ENCODE results near the gene KCNH2. TPM values are rescaled to one million over a fixed set of nuclear protein-coding genes. Genes with fewer than 3 reads are reported as not detected.

Gene KCNH2
- total and polyA plus RNA-seq, 2 of the 8 experiments (the other 6 are each of a cell fraction or from before 2014, with no cell fraction given), result 8.0 to 15.0 TPM

DNA sequence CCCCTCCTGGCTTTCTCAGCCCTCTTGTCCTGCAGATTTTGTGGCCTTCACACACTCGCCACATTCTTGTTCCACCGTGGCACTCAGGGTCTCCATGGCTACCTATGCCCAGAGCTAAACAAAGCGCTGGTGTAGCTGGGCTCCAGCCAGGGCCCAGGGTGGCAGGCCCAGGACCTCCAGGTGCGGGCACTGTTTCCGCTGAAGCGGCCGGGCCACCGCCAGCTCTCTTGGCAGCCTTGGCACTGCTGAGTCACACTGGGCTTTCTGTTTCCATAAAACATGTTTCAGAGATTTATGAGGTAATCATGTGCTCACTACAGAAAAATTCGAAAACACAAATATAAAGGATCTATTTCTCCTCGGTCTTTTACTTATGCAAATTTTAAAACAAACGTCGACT lies 74.5 kb downstream of the KCNH2 start (continued):
- TF ChIP-seq, protein P1, sequence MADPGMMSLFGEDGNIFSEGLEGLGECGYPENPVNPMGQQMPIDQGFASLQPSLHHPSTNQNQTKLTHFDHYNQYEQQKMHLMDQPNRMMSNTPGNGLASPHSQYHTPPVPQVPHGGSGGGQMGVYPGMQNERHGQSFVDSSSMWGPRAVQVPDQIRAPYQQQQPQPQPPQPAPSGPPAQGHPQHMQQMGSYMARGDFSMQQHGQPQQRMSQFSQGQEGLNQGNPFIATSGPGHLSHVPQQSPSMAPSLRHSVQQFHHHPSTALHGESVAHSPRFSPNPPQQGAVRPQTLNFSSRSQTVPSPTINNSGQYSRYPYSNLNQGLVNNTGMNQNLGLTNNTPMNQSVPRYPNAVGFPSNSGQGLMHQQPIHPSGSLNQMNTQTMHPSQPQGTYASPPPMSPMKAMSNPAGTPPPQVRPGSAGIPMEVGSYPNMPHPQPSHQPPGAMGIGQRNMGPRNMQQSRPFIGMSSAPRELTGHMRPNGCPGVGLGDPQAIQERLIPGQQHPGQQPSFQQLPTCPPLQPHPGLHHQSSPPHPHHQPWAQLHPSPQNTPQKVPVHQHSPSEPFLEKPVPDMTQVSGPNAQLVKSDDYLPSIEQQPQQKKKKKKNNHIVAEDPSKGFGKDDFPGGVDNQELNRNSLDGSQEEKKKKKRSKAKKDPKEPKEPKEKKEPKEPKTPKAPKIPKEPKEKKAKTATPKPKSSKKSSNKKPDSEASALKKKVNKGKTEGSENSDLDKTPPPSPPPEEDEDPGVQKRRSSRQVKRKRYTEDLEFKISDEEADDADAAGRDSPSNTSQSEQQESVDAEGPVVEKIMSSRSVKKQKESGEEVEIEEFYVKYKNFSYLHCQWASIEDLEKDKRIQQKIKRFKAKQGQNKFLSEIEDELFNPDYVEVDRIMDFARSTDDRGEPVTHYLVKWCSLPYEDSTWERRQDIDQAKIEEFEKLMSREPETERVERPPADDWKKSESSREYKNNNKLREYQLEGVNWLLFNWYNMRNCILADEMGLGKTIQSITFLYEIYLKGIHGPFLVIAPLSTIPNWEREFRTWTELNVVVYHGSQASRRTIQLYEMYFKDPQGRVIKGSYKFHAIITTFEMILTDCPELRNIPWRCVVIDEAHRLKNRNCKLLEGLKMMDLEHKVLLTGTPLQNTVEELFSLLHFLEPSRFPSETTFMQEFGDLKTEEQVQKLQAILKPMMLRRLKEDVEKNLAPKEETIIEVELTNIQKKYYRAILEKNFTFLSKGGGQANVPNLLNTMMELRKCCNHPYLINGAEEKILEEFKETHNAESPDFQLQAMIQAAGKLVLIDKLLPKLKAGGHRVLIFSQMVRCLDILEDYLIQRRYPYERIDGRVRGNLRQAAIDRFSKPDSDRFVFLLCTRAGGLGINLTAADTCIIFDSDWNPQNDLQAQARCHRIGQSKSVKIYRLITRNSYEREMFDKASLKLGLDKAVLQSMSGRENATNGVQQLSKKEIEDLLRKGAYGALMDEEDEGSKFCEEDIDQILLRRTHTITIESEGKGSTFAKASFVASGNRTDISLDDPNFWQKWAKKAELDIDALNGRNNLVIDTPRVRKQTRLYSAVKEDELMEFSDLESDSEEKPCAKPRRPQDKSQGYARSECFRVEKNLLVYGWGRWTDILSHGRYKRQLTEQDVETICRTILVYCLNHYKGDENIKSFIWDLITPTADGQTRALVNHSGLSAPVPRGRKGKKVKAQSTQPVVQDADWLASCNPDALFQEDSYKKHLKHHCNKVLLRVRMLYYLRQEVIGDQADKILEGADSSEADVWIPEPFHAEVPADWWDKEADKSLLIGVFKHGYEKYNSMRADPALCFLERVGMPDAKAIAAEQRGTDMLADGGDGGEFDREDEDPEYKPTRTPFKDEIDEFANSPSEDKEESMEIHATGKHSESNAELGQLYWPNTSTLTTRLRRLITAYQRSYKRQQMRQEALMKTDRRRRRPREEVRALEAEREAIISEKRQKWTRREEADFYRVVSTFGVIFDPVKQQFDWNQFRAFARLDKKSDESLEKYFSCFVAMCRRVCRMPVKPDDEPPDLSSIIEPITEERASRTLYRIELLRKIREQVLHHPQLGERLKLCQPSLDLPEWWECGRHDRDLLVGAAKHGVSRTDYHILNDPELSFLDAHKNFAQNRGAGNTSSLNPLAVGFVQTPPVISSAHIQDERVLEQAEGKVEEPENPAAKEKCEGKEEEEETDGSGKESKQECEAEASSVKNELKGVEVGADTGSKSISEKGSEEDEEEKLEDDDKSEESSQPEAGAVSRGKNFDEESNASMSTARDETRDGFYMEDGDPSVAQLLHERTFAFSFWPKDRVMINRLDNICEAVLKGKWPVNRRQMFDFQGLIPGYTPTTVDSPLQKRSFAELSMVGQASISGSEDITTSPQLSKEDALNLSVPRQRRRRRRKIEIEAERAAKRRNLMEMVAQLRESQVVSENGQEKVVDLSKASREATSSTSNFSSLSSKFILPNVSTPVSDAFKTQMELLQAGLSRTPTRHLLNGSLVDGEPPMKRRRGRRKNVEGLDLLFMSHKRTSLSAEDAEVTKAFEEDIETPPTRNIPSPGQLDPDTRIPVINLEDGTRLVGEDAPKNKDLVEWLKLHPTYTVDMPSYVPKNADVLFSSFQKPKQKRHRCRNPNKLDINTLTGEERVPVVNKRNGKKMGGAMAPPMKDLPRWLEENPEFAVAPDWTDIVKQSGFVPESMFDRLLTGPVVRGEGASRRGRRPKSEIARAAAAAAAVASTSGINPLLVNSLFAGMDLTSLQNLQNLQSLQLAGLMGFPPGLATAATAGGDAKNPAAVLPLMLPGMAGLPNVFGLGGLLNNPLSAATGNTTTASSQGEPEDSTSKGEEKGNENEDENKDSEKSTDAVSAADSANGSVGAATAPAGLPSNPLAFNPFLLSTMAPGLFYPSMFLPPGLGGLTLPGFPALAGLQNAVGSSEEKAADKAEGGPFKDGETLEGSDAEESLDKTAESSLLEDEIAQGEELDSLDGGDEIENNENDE (IDR thresholded peaks at IDR 0.05; ENCODE audit: insufficient replicate concordance, low read length), result no peak
- no peak for TF ChIP-seq MAFK (IDR thresholded peaks at IDR 0.05; ENCODE audit: low read depth, low read length)
- no peak for TF ChIP-seq NRF1 (IDR thresholded peaks at IDR 0.05; ENCODE audit: low read depth, low read length)
- no peak for TF ChIP-seq SUZ12 (IDR thresholded peaks at IDR 0.05; ENCODE audit: low read length)
- no peak for TF ChIP-seq KDM4A (IDR thresholded peaks at IDR 0.05; ENCODE audit: low read depth, low read length, severe bottlenecking)
- TF ChIP-seq ZNF274 (IDR thresholded peaks at IDR 0.05; ENCODE audit: borderline replicate concordance, extremely low read depth, low read length), result no peak
- TF ChIP-seq SIN3A (conservative IDR thresholded peaks at IDR 0.05 in 1 of 2, IDR thresholded peaks at IDR 0.05 in 1 of 2; ENCODE audit: low read depth in 1 of 2, low read length in 2 of 2), result no peak
- no peak for TF ChIP-seq POU5F1 (IDR thresholded peaks at IDR 0.05; ENCODE audit: low read depth, low read length)
- TF ChIP-seq BCL11A (IDR thresholded peaks at IDR 0.05; ENCODE audit: low read depth in 2 of 2, low read length in 2 of 2), result no peak
- TF ChIP-seq, protein P2, sequence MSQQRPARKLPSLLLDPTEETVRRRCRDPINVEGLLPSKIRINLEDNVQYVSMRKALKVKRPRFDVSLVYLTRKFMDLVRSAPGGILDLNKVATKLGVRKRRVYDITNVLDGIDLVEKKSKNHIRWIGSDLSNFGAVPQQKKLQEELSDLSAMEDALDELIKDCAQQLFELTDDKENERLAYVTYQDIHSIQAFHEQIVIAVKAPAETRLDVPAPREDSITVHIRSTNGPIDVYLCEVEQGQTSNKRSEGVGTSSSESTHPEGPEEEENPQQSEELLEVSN (IDR thresholded peaks at IDR 0.05), result no peak

Data from H1 (cell line).